ELR (cell line): ENCODE results near the gene ST6GAL1.
"Not testable (repeated sequence)": the region's sequence is repeated elsewhere in the genome, so short reads cannot be mapped to it uniquely, and the experiment has no call there.

Experiments used
- DNase-seq: peaks from one replicate; pipeline ENCODE4 v3.0.0-alpha.2; 2015; ENCODE audit warnings: low read depth

The ST6GAL1 gene

GRCh38 chr3:187046033-187046432, 115.7 kb downstream of the ST6GAL1 start:
- DNase-seq: no peak

- no peak for DNase-seq
Measured at GRCh38 chr3:187049462-187050101, 119.3 kb downstream of the ST6GAL1 start.

- DNase-seq: no peak
Measured at GRCh38 chr3:187051066-187051465, 120.7 kb downstream of the ST6GAL1 start.

- no peak for DNase-seq
Measured at GRCh38 chr3:187051724-187052366, 121.5 kb downstream of the ST6GAL1 start.

DNA sequence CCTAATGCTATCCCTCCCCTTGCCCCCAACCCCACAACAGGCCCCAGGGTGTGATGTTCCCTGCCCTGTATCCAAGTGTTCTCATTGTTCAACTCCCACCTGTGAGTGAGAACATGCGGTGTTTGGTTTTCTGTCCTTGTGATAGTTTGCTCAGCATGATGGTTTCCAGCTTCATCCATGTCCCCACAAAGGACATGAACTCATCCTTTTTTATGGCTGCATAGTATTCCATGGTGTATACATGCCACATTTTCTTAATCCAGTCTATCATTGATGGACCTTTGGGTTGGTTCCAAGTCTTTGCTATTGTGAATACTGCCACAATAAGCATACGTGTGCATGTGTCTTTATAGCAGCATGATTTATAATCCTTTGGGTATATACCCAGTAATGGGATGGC, 122.1 kb downstream of the ST6GAL1 start:
- DNase-seq: not testable (repeated sequence)

DNA sequence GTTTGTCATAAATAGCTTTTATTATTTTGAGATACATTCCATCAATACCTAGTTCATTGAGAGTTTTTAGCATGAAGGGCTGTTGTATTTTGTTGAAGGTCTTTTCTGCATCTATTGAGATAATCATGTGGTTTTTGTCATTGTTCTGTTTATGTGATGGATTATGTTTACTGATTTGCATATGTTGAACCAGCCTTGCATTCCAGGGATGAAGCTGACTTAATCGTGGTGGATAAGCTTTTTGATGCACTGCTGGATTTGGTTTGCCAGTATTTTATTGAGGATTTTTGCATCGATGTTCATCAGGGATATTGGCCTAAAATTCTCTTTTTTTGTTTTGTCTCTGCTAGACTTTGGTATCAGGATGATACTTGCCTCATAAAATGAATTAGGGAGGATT, 124.1 kb downstream of the ST6GAL1 start:
- DNase-seq: not testable (repeated sequence)

DNA sequence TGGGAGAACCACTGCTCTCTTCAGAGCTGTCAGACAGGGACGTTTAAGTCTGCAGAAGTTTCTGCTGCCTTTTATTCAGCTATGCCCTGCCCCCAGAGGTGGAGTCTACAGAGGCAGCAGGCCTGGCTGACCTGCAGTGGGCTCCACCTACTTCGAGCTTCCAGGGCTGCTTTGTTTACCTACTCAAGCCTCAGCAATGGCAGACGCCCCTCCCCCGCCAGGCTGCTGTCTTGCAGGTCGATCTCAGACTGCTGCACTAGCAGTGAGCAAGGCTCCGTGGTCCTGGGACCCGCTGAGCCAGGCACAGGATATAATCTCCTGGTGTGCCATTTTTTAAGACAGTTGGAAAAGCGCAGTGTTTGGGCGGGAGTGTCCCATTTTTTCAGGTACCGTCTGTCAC, 127.5 kb downstream of the ST6GAL1 start:
- DNase-seq: not testable (repeated sequence)

GRCh38 chr3:187061748-187062147, 131.4 kb downstream of the ST6GAL1 start:
- DNase-seq: no peak

DNA sequence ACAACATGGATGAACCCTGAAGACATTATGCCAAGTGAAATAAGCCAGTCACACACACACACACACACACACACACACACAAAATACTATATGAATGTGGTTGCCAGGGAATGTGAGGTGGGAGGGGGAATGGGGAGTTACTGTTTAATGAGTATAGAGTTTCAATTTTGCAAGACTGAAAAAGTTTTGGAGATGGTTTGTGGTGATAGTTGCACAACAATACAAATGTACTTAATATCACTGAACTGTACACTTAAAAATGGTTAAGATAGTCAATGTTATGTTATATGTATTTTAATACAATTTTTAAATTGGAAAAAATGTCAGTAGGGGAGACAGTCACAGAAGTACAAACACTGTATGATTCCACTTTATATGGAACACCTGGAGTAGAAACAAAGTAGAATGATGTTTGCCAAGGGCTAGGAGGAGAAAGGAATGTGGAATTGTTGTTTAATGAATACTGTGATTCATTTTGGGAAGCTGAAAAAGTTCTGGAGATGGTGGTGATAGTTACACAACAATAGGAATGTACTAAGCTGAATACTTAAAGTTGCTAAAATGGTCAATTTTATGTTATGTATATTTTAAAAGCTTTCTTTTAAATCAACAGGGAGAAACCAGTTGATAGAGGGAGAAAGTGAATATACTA, 132.3 kb downstream of the ST6GAL1 start:
- no peak for DNase-seq

GRCh38 chr3:187063286-187064121, 133.2 kb downstream of the ST6GAL1 start:
- no peak for DNase-seq

DNA sequence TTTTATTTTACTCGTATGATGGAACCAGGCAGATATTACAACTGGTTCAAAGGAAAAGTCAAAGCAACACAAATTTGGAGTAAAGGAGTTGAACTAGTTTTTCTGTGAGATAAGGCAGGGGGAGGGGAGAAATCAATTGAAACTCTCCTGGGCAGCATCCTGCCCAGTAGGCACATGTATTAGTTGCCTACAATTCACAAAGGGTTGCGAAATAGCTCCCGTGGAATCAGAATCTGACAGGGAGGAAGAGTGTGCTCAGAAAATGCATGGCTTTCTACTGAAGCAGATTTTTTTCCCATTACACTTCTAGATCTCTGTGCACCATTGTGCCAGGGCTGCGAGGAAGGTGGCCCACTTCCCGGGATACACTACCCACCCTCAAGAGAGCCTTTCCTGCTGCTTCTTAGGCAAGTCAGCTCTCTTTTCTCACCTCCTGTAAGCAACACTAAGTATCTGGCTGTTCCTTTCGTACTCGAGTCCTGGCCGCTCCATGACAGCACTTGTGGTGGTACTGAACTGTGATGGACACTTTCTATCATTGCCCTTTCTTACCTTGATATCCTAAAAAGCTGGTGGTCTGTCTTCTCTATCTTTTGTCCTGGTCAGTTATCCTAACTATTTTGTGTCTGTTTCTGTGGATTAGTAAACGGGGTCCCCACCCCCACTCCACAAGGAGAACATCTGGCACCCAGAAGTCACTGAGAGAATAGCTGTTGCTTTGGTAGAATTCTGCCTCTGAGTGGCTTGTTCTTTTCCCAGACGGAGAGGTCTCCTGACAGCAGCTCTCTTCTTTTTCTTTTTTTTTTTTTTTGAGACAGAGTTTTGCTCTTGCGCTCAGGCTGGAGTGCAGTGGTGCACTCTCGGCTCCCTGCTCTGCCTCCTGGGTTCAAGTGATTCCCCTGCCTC, 134.1 kb downstream of the ST6GAL1 start:
- DNase-seq: peak; percentile 19

DNA sequence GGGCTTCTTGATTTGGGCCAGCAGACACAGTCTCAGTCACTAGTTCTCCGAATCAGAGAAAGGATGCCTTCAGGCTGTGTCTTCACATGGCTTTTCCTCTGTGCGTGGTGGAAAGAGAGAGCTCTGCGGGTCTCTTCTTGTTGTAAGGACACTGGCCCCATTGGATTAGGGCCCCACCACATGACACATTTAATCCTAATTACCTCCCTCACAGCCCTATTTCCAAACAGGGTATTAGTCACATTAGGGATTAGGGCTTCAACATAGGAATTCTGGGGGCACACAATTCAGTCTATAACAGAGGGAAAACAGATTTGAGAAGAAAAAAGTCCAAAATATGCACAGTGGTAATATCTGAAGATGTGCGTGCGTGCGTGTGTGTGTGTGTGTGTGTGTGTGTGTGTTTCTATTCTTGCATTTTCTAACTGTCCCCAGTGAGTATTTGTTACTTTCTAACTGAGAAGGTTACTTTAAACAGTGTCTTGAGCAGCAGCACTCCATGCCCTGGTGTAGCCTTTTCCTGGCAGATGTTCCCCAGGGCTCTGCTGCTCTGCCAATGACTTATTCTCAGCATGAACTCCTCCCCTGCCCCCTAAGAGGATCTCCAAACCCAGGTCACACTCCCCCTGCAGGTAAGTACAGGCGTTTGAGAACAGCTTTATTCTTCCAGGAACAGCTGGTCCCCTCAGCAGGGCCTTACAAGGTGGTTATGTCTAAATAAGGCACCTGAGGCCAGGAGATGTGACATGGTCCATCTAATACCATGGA, 136.1 kb downstream of the ST6GAL1 start:
- peak; percentile 67 for DNase-seq

DNA sequence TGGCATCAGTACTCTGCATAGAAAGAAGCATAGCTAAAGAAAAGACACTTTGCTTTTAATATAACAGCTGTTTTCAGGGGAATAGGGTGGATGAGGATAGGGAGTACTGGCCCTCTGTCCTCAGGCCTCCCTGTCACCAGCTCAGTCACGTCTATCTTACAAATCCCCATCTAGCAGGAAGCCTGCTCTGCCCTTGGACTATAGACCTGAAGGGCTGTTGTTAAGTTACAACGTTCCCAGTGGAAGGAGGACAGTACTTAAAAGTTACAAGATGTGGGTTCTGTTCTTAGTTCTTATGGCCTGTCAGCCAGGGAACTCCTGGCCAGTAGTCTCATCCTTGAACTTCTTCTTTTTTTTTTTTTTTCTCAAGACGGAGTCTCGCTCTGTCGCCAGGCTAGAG, 138.5 kb downstream of the ST6GAL1 start:
- no peak for DNase-seq

DNA sequence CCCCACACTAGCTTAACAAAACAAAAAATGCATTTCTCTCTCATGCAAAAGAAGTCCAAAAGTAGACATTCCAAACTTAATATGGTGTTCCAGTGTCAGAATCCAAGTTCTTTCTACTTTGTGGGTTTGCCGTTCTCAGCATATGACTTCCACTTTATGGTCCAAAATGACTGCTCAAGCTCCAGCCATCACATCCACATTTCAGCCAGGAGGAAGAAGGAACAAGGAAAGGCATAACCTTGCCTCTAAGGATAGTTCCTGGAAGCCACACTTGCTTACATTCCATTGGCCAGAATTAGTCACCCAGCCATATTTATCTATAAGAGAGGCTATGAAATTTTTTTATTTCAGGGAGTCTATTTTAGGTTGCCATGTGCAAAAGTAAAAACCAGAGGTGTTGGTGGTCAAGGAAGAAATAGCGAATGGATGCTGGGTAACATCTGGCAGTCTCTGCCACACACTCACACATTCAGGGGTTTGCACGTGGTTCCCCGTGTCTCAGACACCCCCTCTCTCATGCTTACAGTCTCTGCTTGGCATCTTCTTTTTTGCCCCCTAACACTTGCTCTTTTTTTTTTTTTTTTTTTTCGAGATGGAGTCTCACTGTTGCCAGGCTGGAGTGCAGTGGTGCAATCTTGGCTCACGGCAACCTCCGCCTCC, 139.7 kb downstream of the ST6GAL1 start:
- DNase-seq: peak; percentile 3

- no peak for DNase-seq
Measured at GRCh38 chr3:187072102-187072501, 141.8 kb downstream of the ST6GAL1 start.

DNA sequence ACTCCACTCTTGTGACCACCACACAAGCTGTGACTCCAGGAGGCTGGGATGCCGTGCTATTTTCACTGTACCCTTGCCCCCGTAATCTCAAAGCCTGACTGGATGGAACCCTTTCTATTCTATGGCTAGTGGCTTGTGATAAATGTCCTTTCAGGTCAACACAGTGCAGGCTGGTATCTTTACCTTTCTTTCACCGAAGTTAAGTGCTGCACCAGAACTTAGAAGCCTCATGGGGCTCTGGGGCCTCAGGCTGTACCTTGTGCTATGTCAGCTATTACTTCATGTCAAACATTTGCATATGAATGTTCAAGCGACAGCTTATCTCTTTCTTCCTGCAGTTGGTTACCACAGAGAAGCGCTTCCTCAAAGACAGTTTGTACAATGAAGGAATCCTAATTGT, 142.2 kb downstream of the ST6GAL1 start:
- no peak for DNase-seq

DNA sequence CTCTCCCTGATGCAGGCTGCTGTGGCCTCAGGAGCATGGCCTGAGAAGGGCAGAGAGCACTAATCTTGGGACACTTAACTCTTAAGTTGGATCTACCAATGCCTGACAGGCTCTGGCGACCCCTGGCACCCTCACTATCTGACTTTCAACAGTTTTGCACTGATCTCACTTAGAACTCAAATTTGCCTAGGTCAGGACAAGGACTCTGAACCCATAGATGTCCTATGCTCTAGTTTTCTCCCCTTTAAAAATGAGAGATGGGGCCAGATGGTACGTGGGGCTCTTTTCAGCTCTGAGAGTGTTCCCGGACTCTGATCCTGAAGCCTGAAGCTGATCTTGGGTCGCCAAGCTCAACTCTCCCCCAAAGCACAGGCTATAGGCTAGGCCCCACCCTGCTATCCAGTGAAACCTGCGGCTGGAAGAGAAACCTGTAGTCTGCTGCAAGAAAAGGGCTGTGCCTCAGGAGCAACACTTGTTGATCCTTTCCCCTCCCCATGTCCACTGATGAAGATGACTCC, 143.3 kb downstream of the ST6GAL1 start:
- no peak for DNase-seq

GRCh38 chr3:187074846-187075245, 144.5 kb downstream of the ST6GAL1 start:
- no peak for DNase-seq

- no peak for DNase-seq
Measured at GRCh38 chr3:187076297-187076696, 146.0 kb downstream of the ST6GAL1 start.

DNA sequence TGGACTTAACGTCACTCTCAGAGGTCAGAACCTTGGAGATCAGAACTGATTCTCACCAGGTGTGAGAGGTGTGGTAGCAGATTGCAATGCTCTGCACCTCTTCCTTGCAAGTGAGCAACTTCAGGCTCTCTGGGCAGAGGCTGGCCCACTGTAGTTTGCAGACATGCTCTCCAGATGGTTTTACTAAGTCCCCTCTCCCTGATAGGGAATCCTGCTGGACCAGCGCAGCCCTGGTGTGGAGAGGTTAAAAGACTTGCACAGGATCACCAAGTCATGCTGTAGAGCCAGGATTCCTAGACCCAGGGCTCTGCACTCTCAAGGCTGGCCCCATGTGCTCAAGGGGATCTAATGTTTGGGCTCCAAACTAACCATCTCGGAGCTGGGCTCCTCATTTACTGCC, 146.8 kb downstream of the ST6GAL1 start:
- DNase-seq: no peak
